T-helper 2 cell treated with Interferon-gamma antibody and Interleukin-4, amounts not matched to agents 5 μg/mL and 100 μg/mL, for 36 hours (primary cell): ENCODE measurements around the gene TBX20.

Source experiments
- DNase-seq: peaks from one replicate; pipeline ENCODE4 v3.0.0; 2021; ENCODE audit warnings: low spot score
- H3K27ac Mint-ChIP-seq: one replicate; pipeline ENCODE4 v1.8.0; 2021; ENCODE audit warnings: mild to moderate bottlenecking, mixed read lengths
- H3K27me3 Mint-ChIP-seq: one replicate; pipeline ENCODE4 v1.8.0; 2021; ENCODE audit warnings: low read depth, mixed read lengths
- H3K36me3 Mint-ChIP-seq: one replicate; pipeline ENCODE4 v1.8.0; 2021; ENCODE audit warnings: low read depth, mixed read lengths
- H3K4me1 Mint-ChIP-seq: one replicate; pipeline ENCODE4 v1.8.0; 2021; ENCODE audit warnings: low read depth, mixed read lengths
- H3K4me3 Mint-ChIP-seq: one replicate; pipeline ENCODE4 v1.8.0; 2022; ENCODE audit warnings: mild to moderate bottlenecking, moderate library complexity, mixed read lengths
- H3K9me3 Mint-ChIP-seq: one replicate; pipeline ENCODE4 v1.8.0; 2021; ENCODE audit warnings: mixed read lengths

TBX20 gene

GRCh38 chr7:35259523-35259908, 5.6 kb upstream of the TBX20 start:
- no peak overlapping the region for H3K27ac Mint-ChIP-seq
- H3K36me3 Mint-ChIP-seq: peaks cover 4% of the 10 kb centered on the region
- H3K9me3 Mint-ChIP-seq: peaks cover 4% of the 10 kb centered on the region
- DNase-seq: no peak
- no peak overlapping the region for H3K4me3 Mint-ChIP-seq
- peaks cover 84% of the 10 kb centered on the region for H3K27me3 Mint-ChIP-seq
- no peaks in the 10 kb centered on the region for H3K4me1 Mint-ChIP-seq

GRCh38 chr7:35258868-35259522, 5.1 kb upstream of the TBX20 start:
- H3K27ac Mint-ChIP-seq: peak overlapping the region; percentile 19
- H3K9me3 Mint-ChIP-seq: peaks cover 4% of the 10 kb centered on the region
- H3K4me3 Mint-ChIP-seq: no peak overlapping the region
- peaks cover 2% of the 10 kb centered on the region for H3K4me1 Mint-ChIP-seq
- H3K27me3 Mint-ChIP-seq: peaks cover 88% of the 10 kb centered on the region
- H3K36me3 Mint-ChIP-seq: peaks cover 4% of the 10 kb centered on the region
- DNase-seq: no peak

- peak overlapping the region; percentile 75 for H3K27ac Mint-ChIP-seq
- DNase-seq: no peak
- peaks cover 85% of the 10 kb centered on the region for H3K27me3 Mint-ChIP-seq
- peaks cover 4% of the 10 kb centered on the region for H3K36me3 Mint-ChIP-seq
- H3K4me1 Mint-ChIP-seq: peaks cover 4% of the 10 kb centered on the region
- peaks cover 4% of the 10 kb centered on the region for H3K9me3 Mint-ChIP-seq
- no peak overlapping the region for H3K4me3 Mint-ChIP-seq
Observed at GRCh38 chr7:35258125-35258867, 4.4 kb upstream of the TBX20 start.

GRCh38 chr7:35257251-35258124, 3.6 kb upstream of the TBX20 start:
- Mint-ChIP-seq H3K4me3 (no peak overlapping the region), H3K4me1 (peaks cover 5% of the 10 kb centered on the region), H3K27me3 (peaks cover 85% of the 10 kb centered on the region), H3K27ac (no peak overlapping the region), H3K36me3 (peaks cover 4% of the 10 kb centered on the region), H3K9me3 (peaks cover 4% of the 10 kb centered on the region)
- no peak for DNase-seq

GRCh38 chr7:35256256-35257175, 2.6 kb upstream of the TBX20 start:
- H3K27ac Mint-ChIP-seq: peak overlapping the region; percentile 15
- H3K27me3 Mint-ChIP-seq: peaks cover 89% of the 10 kb centered on the region
- no peak overlapping the region for H3K4me3 Mint-ChIP-seq
- H3K9me3 Mint-ChIP-seq: peaks cover 4% of the 10 kb centered on the region
- peaks cover 10% of the 10 kb centered on the region for H3K4me1 Mint-ChIP-seq
- H3K36me3 Mint-ChIP-seq: peaks cover 4% of the 10 kb centered on the region
- no peak for DNase-seq

GRCh38 chr7:35255443-35256255, 1.7 kb upstream of the TBX20 start:
- Mint-ChIP-seq H3K9me3 (peaks cover 4% of the 10 kb centered on the region), H3K27me3 (peaks cover 90% of the 10 kb centered on the region), H3K36me3 (peaks cover 4% of the 10 kb centered on the region), H3K4me1 (peaks cover 15% of the 10 kb centered on the region), H3K27ac (no peak overlapping the region), H3K4me3 (no peak overlapping the region)
- no peak for DNase-seq

- Mint-ChIP-seq H3K4me3 (peak overlapping the region; percentile 18), H3K36me3 (peaks cover 4% of the 10 kb centered on the region), H3K27ac (no peak overlapping the region), H3K4me1 (peaks cover 15% of the 10 kb centered on the region), H3K9me3 (peaks cover 4% of the 10 kb centered on the region), H3K27me3 (peaks cover 90% of the 10 kb centered on the region)
- DNase-seq: no peak
Observed at GRCh38 chr7:35254496-35255442, 869 bp upstream of the TBX20 start.

GRCh38 chr7:35253460-35253709, 515 bp downstream of the TBX20 start:
- no peak for DNase-seq
- H3K9me3 Mint-ChIP-seq: peaks cover 4% of the 10 kb centered on the region
- peaks cover 90% of the 10 kb centered on the region for H3K27me3 Mint-ChIP-seq
- H3K4me1 Mint-ChIP-seq: peaks cover 15% of the 10 kb centered on the region
- peak overlapping the region; percentile 76 for H3K4me3 Mint-ChIP-seq
- H3K36me3 Mint-ChIP-seq: peaks cover under 1% of the 10 kb centered on the region
- H3K27ac Mint-ChIP-seq: peak overlapping the region; percentile 20

- Mint-ChIP-seq H3K4me1 (peaks cover 15% of the 10 kb centered on the region), H3K27ac (no peak overlapping the region), H3K4me3 (peak overlapping the region; percentile 76), H3K9me3 (peaks cover 4% of the 10 kb centered on the region), H3K27me3 (peaks cover 91% of the 10 kb centered on the region), H3K36me3 (no peaks in the 10 kb centered on the region)
- no peak for DNase-seq
Observed at GRCh38 chr7:35252612-35253459, 1.1 kb downstream of the TBX20 start.

- Mint-ChIP-seq H3K4me1 (peaks cover 15% of the 10 kb centered on the region), H3K36me3 (no peaks in the 10 kb centered on the region), H3K4me3 (peak overlapping the region; percentile 18), H3K9me3 (peaks cover 4% of the 10 kb centered on the region), H3K27ac (no peak overlapping the region), H3K27me3 (peaks cover 90% of the 10 kb centered on the region)
- DNase-seq: no peak
Observed at GRCh38 chr7:35251606-35252310, 2.1 kb downstream of the TBX20 start.

GRCh38 chr7:35250941-35251340, 3.0 kb downstream of the TBX20 start:
- peaks cover 83% of the 10 kb centered on the region for H3K27me3 Mint-ChIP-seq
- no peak for DNase-seq
- H3K36me3 Mint-ChIP-seq: no peaks in the 10 kb centered on the region
- peaks cover 4% of the 10 kb centered on the region for H3K9me3 Mint-ChIP-seq
- peak overlapping the region; percentile 18 for H3K4me3 Mint-ChIP-seq
- peaks cover 15% of the 10 kb centered on the region for H3K4me1 Mint-ChIP-seq
- no peak overlapping the region for H3K27ac Mint-ChIP-seq
